Nephron progenitor cell (in vitro differentiated cells): ENCODE measurements around the gene ALS2.

Experiments
- DNase-seq: peaks from one replicate; pipeline ENCODE4 v3.0.0; 2021
- H3K27ac Mint-ChIP-seq: 2 replicates; pipeline ENCODE4 v1.8.0; 2021; ENCODE audit warnings: mild to moderate bottlenecking, moderate library complexity, mixed read lengths
- H3K27me3 Mint-ChIP-seq: 2 replicates; pipeline ENCODE4 v1.8.0; 2021; ENCODE audit warnings: mild to moderate bottlenecking, low read depth, mixed read lengths; ENCODE audit not compliant: poor library complexity
- H3K36me3 Mint-ChIP-seq: 2 replicates; pipeline ENCODE4 v1.8.0; 2021; ENCODE audit warnings: low read depth, mixed read lengths
- H3K4me1 Mint-ChIP-seq: 2 replicates; pipeline ENCODE4 v1.8.0; 2021; ENCODE audit warnings: mixed read lengths
- H3K4me3 Mint-ChIP-seq: 2 replicates; pipeline ENCODE4 v1.8.0; 2021; ENCODE audit warnings: mild to moderate bottlenecking, moderate library complexity, mixed read lengths
- H3K9me3 Mint-ChIP-seq: 2 replicates; pipeline ENCODE4 v1.8.0; 2021; ENCODE audit warnings: mild to moderate bottlenecking, moderate library complexity, mixed read lengths
- CTCF ChIP-seq: fragments of 200-600 bp; sonication (generic); IDR thresholded peaks from 2 replicates; pipeline ENCODE4 v1.5.0; 2021; ENCODE audit warnings: antibody characterized with exemption

Gene ALS2

DNA sequence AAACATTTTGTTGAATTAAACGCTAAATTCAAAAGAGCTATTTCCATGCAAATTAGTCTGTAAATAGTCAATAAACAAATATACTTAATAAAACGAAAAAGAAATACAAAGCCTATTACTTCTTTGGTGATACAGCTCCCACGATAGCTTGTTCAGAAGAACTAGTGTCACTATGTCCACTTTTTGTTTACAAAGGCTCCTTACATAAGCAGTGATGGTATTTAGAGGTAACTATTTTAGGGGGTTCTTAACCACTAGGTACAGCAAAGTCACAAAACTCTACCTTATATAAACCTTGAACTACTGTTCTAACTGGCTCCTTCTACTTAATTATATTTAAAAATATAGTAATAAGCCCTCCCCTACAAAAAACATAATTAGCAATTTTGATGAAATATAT, 21.9 kb downstream of the ALS2 start:
- no peak for TF ChIP-seq CTCF
- Mint-ChIP-seq H3K27ac (no peak overlapping the region), H3K4me1 (peaks cover 11% of the 10 kb centered on the region), H3K9me3 (no peaks in the 10 kb centered on the region), H3K27me3 (no peaks in the 10 kb centered on the region), H3K4me3 (no peak overlapping the region), H3K36me3 (peaks cover 11% of the 10 kb centered on the region)
- DNase-seq: no peak

DNA sequence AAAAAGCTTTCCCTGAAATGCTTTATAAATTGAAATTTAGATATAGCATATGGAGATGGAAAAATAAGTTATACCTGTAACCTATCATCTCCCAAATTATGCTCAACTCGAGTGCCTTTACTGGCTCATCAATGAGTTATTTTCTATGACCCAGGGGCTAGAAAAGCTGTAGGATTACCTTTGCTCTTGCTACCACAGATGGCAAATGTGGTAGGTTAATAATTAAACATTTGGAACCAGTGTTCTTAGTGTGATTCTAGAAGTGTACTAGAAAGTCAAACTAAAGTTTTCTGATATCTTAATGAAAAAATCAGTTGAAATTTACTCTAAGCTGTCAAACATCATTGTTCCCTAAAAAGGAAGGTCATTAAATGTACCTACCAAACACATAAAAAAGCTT, 22.5 kb downstream of the ALS2 start:
- Mint-ChIP-seq H3K4me3 (no peak overlapping the region), H3K4me1 (peaks cover 17% of the 10 kb centered on the region), H3K36me3 (peaks cover 8% of the 10 kb centered on the region), H3K9me3 (no peaks in the 10 kb centered on the region), H3K27me3 (no peaks in the 10 kb centered on the region), H3K27ac (peak overlapping the region; percentile 29)
- DNase-seq: no peak
- TF ChIP-seq CTCF: no peak

- H3K4me1 Mint-ChIP-seq: peaks cover 35% of the 10 kb centered on the region
- H3K36me3 Mint-ChIP-seq: peaks cover 16% of the 10 kb centered on the region
- no peak for DNase-seq
- no peaks in the 10 kb centered on the region for H3K27me3 Mint-ChIP-seq
- no peak overlapping the region for H3K4me3 Mint-ChIP-seq
- H3K27ac Mint-ChIP-seq: peak overlapping the region; percentile 86
- TF ChIP-seq CTCF: no peak
- no peaks in the 10 kb centered on the region for H3K9me3 Mint-ChIP-seq
These were observed 25.9 kb downstream of the ALS2 start for GRCh38 chr2:201754717-201755415.

GRCh38 chr2:201751566-201751965, 29.2 kb downstream of the ALS2 start:
- DNase-seq: no peak
- no peaks in the 10 kb centered on the region for H3K27me3 Mint-ChIP-seq
- H3K4me3 Mint-ChIP-seq: no peak overlapping the region
- H3K9me3 Mint-ChIP-seq: no peaks in the 10 kb centered on the region
- no peak overlapping the region for H3K27ac Mint-ChIP-seq
- peaks cover 49% of the 10 kb centered on the region for H3K4me1 Mint-ChIP-seq
- peaks cover 23% of the 10 kb centered on the region for H3K36me3 Mint-ChIP-seq
- no peak for TF ChIP-seq CTCF

- no peak for DNase-seq
- H3K9me3 Mint-ChIP-seq: no peaks in the 10 kb centered on the region
- no peaks in the 10 kb centered on the region for H3K27me3 Mint-ChIP-seq
- H3K4me1 Mint-ChIP-seq: peaks cover 31% of the 10 kb centered on the region
- no peak for TF ChIP-seq CTCF
- no peak overlapping the region for H3K27ac Mint-ChIP-seq
- H3K36me3 Mint-ChIP-seq: peaks cover 48% of the 10 kb centered on the region
- H3K4me3 Mint-ChIP-seq: no peak overlapping the region
These were observed 34.2 kb downstream of the ALS2 start for GRCh38 chr2:201746551-201746950.

DNA sequence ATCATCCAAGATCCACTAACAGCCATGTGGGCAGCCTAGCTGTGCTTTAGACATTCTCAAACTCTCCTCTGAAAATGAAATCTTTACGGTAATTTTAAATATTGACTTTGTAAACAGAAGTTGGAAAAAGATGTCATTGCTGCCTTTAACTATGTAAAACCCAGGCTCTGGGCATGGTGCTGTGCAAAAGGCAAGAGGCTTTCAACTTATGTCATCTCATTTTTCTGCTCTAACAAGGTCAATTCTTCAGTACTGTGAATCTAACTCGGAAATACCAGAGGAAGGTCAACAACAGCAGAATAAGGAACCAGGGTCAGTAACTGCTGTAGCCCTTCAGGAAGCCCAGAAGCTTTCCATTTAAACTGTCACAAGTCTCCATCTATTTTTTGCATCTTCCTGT, 45.2 kb downstream of the ALS2 start:
- Mint-ChIP-seq H3K27me3 (no peaks in the 10 kb centered on the region), H3K4me3 (no peak overlapping the region), H3K27ac (no peak overlapping the region), H3K4me1 (no peaks in the 10 kb centered on the region), H3K36me3 (peaks cover 64% of the 10 kb centered on the region), H3K9me3 (peaks cover 29% of the 10 kb centered on the region)
- no peak for DNase-seq
- TF ChIP-seq CTCF: no peak
